Mesenchymal stem cell (in vitro differentiated cells and primary cell): Measurements from ENCODE around the gene C19orf25.

Experiments used
- DNase-seq: peaks from one replicate; pipeline ENCODE4 v3.0.0-alpha.2; 2013
- H2AFZ ChIP-seq: one replicate; pipeline ENCODE4 v1.6.1; 2013; ENCODE audit warnings: low read depth, mild to moderate bottlenecking, control low read depth, inconsistent platforms, low read length, moderate library complexity
- H2AK5ac ChIP-seq: 2 replicates; pipeline ENCODE4 v1.6.1; 2013; ENCODE audit warnings: low read length, moderate library complexity, mild to moderate bottlenecking, inconsistent platforms; ENCODE audit not compliant: severe bottlenecking
- H2BK120ac ChIP-seq: one replicate; pipeline ENCODE4 v1.6.1; 2013; ENCODE audit warnings: low read depth, mild to moderate bottlenecking, inconsistent platforms, low read length, moderate library complexity
- H2BK12ac ChIP-seq, 2 experiments: one replicate each; pipeline ENCODE4 v1.6.1; 2013; ENCODE audit warnings: inconsistent platforms in 2 of 2, low read length in 2 of 2, mild to moderate bottlenecking in 2 of 2, moderate library complexity in 2 of 2, control low read depth in 1 of 2
- H2BK15ac ChIP-seq: one replicate; pipeline ENCODE4 v1.6.1; 2013; ENCODE audit warnings: mild to moderate bottlenecking, low read depth, inconsistent platforms; ENCODE audit not compliant: poor library complexity, severe bottlenecking
- H2BK5ac ChIP-seq: 2 replicates; pipeline ENCODE4 v1.6.1; 2013; ENCODE audit warnings: low read depth, mild to moderate bottlenecking, low read length, control low read depth, inconsistent platforms; ENCODE audit not compliant: poor library complexity, severe bottlenecking
- H3K14ac ChIP-seq, 2 experiments: one replicate each; pipeline ENCODE4 v1.6.1; 2013; ENCODE audit warnings: inconsistent platforms in 2 of 2, low read length in 2 of 2, control low read depth in 1 of 2, mild to moderate bottlenecking in 1 of 2, moderate library complexity in 1 of 2
- H3K18ac ChIP-seq, 2 experiments: one replicate each; pipeline ENCODE4 v1.6.1; 2013; ENCODE audit warnings: inconsistent platforms in 2 of 2, low read length in 2 of 2, control low read depth in 1 of 2, low read depth in 1 of 2, mild to moderate bottlenecking in 1 of 2
- H3K23ac ChIP-seq, 2 experiments: one replicate each; pipeline ENCODE4 v1.6.1; 2013; ENCODE audit warnings: inconsistent platforms in 2 of 2, low read length in 2 of 2, mild to moderate bottlenecking in 2 of 2, moderate library complexity in 2 of 2, control low read depth in 1 of 2
- H3K27ac ChIP-seq: 2 replicates; pipeline ENCODE4 v1.5.1; 2013; ENCODE audit warnings: mild to moderate bottlenecking, moderate library complexity, low read length, control low read depth, inconsistent platforms; ENCODE audit not compliant: poor library complexity, severe bottlenecking
- H3K27me3 ChIP-seq, 2 experiments: 2 replicates each; pipeline versions ENCODE4 v1.6.1 to v1.7.0; 2013; ENCODE audit warnings: low read length in 2 of 2, mild to moderate bottlenecking in 2 of 2, moderate library complexity in 2 of 2, control low read depth in 1 of 2, inconsistent platforms in 1 of 2; ENCODE audit not compliant: control insufficient read depth in 1 of 2, insufficient read depth in 1 of 2
- H3K36me3 ChIP-seq, 2 experiments: 2 replicates each; pipeline versions ENCODE4 v1.6.1 to v1.7.0; 2013; ENCODE audit warnings: low read length in 2 of 2, control low read depth in 1 of 2, inconsistent platforms in 1 of 2, low read depth in 1 of 2, mild to moderate bottlenecking in 1 of 2; ENCODE audit not compliant: insufficient read depth in 2 of 2, control insufficient read depth in 1 of 2
- H3K4ac ChIP-seq, 2 experiments: one replicate each; pipeline ENCODE4 v1.6.1; 2013; ENCODE audit warnings: inconsistent platforms in 2 of 2, low read length in 2 of 2, mild to moderate bottlenecking in 2 of 2, moderate library complexity in 2 of 2, control low read depth in 1 of 2, low read depth in 1 of 2
- H3K4me1 ChIP-seq: 2 replicates; pipeline ENCODE4 v1.6.1; 2013; ENCODE audit warnings: low read depth, low read length, control low read depth; ENCODE audit not compliant: control insufficient read depth, insufficient read depth
- H3K4me2 ChIP-seq: 2 replicates; pipeline ENCODE4 v1.6.1; 2013; ENCODE audit warnings: low read length, mild to moderate bottlenecking, inconsistent platforms; ENCODE audit not compliant: poor library complexity, severe bottlenecking
- H3K4me3 ChIP-seq, 2 experiments: 2 replicates each; pipeline versions ENCODE4 v1.5.1 to v1.7.0; 2013; ENCODE audit warnings: low read length in 2 of 2, mild to moderate bottlenecking in 2 of 2, control low read depth in 1 of 2, low read depth in 1 of 2; ENCODE audit not compliant: insufficient read depth in 1 of 2
- H3K79me1 ChIP-seq: replicated peaks from 2 replicates; pipeline ENCODE4 v1.6.1; 2013; ENCODE audit warnings: mild to moderate bottlenecking, control low read depth, low read length, inconsistent platforms; ENCODE audit not compliant: poor library complexity, severe bottlenecking
- H3K9ac ChIP-seq: 2 replicates; pipeline ENCODE4 v1.7.0; 2013; ENCODE audit warnings: mild to moderate bottlenecking, low read length, moderate library complexity
- H3K9me3 ChIP-seq: 2 replicates; pipeline ENCODE4 v1.7.0; 2013; ENCODE audit warnings: mild to moderate bottlenecking, low read length; ENCODE audit not compliant: control insufficient read depth
- H4K8ac ChIP-seq: one replicate; pipeline ENCODE4 v1.6.1; 2013; ENCODE audit warnings: inconsistent platforms, mild to moderate bottlenecking, low read length, moderate library complexity
- H4K91ac ChIP-seq: one replicate; pipeline ENCODE4 v1.6.1; 2013; ENCODE audit warnings: mild to moderate bottlenecking, low read length, inconsistent platforms
- WGBS: methylation state at CpG from one replicate; pipeline ENCODE4 v1.1.7; 2013; ENCODE audit warnings: mixed read lengths; 5-methylcytosine and 5-hydroxymethylcytosine counted together

Gene C19orf25

DNA sequence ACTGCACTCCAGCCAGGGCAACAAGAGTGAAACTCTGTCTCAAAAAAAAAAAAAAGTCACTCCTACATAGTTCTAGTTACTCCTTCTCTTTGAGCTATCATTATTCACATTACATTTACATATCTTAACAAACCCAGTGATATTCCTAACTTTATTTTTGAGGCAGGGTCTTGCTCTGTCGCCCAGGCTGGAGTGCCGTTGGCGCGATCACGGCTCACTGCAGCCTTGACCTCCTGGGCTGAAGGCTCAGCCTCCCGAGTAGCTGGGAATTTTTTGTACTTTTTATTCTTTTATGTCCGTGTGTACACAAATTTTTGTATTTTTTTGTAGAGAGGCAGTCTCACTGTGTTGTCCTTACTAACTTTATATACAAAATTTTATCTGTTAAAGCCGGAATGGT, 41.4 kb downstream of the C19orf25 start:
- Histone ChIP-seq H3K18ac (no peak overlapping the region), H2AFZ (no peak overlapping the region)

DNA sequence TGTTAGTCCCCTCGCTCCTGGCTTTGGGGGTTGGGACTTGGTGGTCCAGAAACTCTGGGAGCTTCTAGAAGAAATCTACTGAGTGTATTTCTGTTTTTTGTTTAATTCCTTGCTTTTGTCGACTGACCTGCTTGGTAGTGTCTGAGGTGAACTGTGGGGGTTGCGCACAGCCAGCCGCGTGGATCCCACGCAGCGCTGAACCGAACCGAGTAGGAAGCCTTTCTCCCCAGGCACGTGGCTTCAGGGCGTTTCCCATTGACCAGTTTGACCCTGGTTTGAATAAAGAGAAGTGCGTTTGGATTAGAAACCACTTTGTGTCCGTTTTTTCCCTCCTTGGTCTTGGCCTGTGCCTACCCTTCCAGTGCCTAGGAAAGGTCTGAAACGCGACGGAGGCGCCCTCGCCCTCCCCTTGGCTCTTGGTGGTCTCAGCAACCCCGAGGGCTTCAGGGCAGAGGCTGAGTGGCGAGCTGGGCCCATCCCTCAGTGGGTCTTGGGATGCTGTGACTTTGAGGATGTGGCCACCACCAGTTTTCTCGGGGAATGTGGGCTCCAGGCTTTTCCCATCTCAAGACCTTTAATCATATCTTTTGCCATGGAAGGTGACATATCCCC, 43.5 kb downstream of the C19orf25 start:
- Histone ChIP-seq H2AK5ac (no peak overlapping the region), H3K79me1 (peaks cover 37% of the 10 kb centered on the region), H3K9me3 (no peaks in the 10 kb centered on the region), H2BK12ac (no peak overlapping the region), H3K4me3 (no peak overlapping the region), H3K4me1 (peaks cover 17% of the 10 kb centered on the region), H3K4me2 (no peak overlapping the region), H3K4ac (no peak overlapping the region), H3K9ac (no peak overlapping the region), H3K18ac (no peak overlapping the region), H2BK5ac (no peak overlapping the region), H2BK120ac (no peak overlapping the region), H2BK15ac (no peak overlapping the region), H3K27ac (no peak overlapping the region), H4K91ac (no peak overlapping the region), H3K36me3 (peaks cover 55 to 62% of the 10 kb centered on the region in 2 experiments), H4K8ac (no peak overlapping the region), H2AFZ (no peak overlapping the region), H3K23ac (no peak overlapping the region), H3K14ac (no peak overlapping the region), H3K27me3 (no peaks in the 10 kb centered on the region)
- DNase-seq: no peak
- WGBS: 93% methylated on average over 21 of the region's 21 CpGs

More for the DNA sequence above, 41.4 kb downstream of the C19orf25 start:
- H3K4me1 ChIP-seq: peaks cover 27% of the 10 kb centered on the region
- peak overlapping the region; percentile 94 for H3K9ac ChIP-seq
- peak overlapping the region; percentile 24 for H3K4me2 ChIP-seq
- H2BK120ac ChIP-seq: no peak overlapping the region
- H3K27ac ChIP-seq: peak overlapping the region; percentile 11
- DNase-seq: no peak
- WGBS: 93% methylated on average over 6 of the region's 8 CpGs
- no peak overlapping the region for H3K14ac ChIP-seq
- H3K36me3 ChIP-seq: peaks cover 62 to 67% of the 10 kb centered on the region in 2 experiments
- H2BK15ac ChIP-seq: no peak overlapping the region
- no peaks in the 10 kb centered on the region for H3K9me3 ChIP-seq
- no peak overlapping the region for H3K4ac ChIP-seq
- H3K27me3 ChIP-seq: no peaks in the 10 kb centered on the region
- no peak overlapping the region for H4K8ac ChIP-seq
- no peak overlapping the region for H3K23ac ChIP-seq
- H3K4me3 ChIP-seq: peak overlapping the region in 1 of 2 experiments; percentile 93
- peaks cover 31% of the 10 kb centered on the region for H3K79me1 ChIP-seq
- H2BK5ac ChIP-seq: no peak overlapping the region
- H4K91ac ChIP-seq: no peak overlapping the region
- no peak overlapping the region for H2AK5ac ChIP-seq
- H2BK12ac ChIP-seq: no peak overlapping the region

DNA sequence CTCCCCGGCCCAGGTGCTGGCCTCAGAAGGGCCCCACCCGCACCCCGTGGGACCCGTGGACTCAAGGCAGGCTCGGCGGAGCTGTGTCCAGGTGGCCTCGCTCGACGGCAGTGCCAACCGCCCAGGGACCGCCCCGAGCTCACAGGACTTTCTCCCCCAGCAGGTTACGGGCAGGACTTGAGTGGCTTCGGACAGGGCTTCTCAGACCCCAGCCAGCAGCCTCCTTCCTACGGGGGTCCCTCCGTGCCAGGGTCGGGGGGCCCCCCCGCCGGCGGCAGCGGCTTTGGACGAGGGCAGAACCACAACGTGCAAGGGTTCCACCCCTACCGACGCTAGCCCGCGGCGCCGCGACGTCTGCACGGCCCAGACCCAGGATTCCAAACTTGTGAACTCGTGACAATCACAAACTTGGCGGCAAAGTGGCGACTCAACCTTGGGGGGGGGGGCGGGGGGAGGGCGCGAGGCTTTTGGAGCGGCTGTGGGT, 44.4 kb downstream of the C19orf25 start:
- Histone ChIP-seq H3K4me2 (no peak overlapping the region), H3K9ac (no peak overlapping the region), H2BK12ac (no peak overlapping the region), H3K4me1 (peaks cover 9% of the 10 kb centered on the region), H3K27ac (no peak overlapping the region), H3K27me3 (no peaks in the 10 kb centered on the region), H3K14ac (no peak overlapping the region), H2BK5ac (no peak overlapping the region), H3K36me3 (peaks cover 55 to 62% of the 10 kb centered on the region in 2 experiments), H3K4me3 (no peak overlapping the region), H2AFZ (no peak overlapping the region), H3K79me1 (peaks cover 44% of the 10 kb centered on the region), H4K8ac (no peak overlapping the region), H4K91ac (no peak overlapping the region), H3K23ac (no peak overlapping the region), H2BK120ac (no peak overlapping the region), H3K18ac (no peak overlapping the region), H3K9me3 (no peaks in the 10 kb centered on the region), H3K4ac (no peak overlapping the region), H2BK15ac (no peak overlapping the region), H2AK5ac (no peak overlapping the region)
- no peak for DNase-seq
- WGBS: 94% methylated on average over 38 of the region's 39 CpGs

DNA sequence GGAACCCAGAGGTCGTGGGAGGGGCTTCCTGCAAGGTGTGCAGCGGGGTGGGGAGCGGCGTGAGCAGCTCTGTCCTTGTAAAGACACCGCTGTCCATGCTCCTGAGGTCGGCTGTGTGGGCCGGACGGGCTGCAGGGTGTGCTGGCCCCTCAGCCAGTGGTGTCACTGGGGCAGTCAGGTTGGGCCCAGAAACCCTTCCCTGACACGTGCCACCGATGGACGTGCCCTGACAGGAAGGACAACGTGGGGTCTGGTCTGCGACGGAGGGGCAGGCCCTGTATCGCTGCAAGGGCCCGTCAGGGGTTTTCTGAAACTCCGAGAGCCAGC, 45.0 kb downstream of the C19orf25 start:
- H4K8ac ChIP-seq: no peak overlapping the region
- H3K4me3 ChIP-seq: no peak overlapping the region
- over 99% methylated on average over 17 of the region's 17 CpGs for WGBS
- H3K9me3 ChIP-seq: no peaks in the 10 kb centered on the region
- peaks cover 7% of the 10 kb centered on the region for H3K4me1 ChIP-seq
- H3K9ac ChIP-seq: no peak overlapping the region
- H2BK12ac ChIP-seq: no peak overlapping the region
- DNase-seq: no peak
- H3K27me3 ChIP-seq: no peaks in the 10 kb centered on the region
- no peak overlapping the region for H3K14ac ChIP-seq
- H3K4ac ChIP-seq: no peak overlapping the region
- peaks cover 51% of the 10 kb centered on the region for H3K79me1 ChIP-seq
- H2AK5ac ChIP-seq: no peak overlapping the region
- no peak overlapping the region for H3K4me2 ChIP-seq
- H3K27ac ChIP-seq: no peak overlapping the region
- H2BK15ac ChIP-seq: no peak overlapping the region
- no peak overlapping the region for H2BK5ac ChIP-seq
- no peak overlapping the region for H4K91ac ChIP-seq
- H2BK120ac ChIP-seq: no peak overlapping the region
- H3K23ac ChIP-seq: no peak overlapping the region
- H2AFZ ChIP-seq: no peak overlapping the region
- H3K36me3 ChIP-seq: peaks cover 58 to 64% of the 10 kb centered on the region in 2 experiments
- H3K18ac ChIP-seq: no peak overlapping the region
